Activated CD4-positive, alpha-beta T cell treated with anti-CD3 and anti-CD28 coated beads for 36 hours (primary cell): ENCODE results near the gene REV3L. TPM values are rescaled to one million over a fixed set of nuclear protein-coding genes. Genes with fewer than 3 reads are reported as not detected.

Source experiments
- ATAC-seq: fragments of 200-7000 bp; cut with Tn5 transposase; one replicate; pipeline ENCODE4 v1.10.0; 2021; ENCODE audit warnings: mild to moderate bottlenecking, moderate library complexity
- CTCF ChIA-PET: fragments of 350-600 bp; sonication (Branson Sonifier 250); formaldehyde crosslinking; loops from one replicate; lab custom pipeline; 2021; ENCODE audit warnings: antibody characterized with exemption; lab: Charles Lee
- POLR2A ChIA-PET: fragments of 350-600 bp; sonication (Branson Sonifier 250); formaldehyde crosslinking; loops from one replicate; lab custom pipeline; 2021; ENCODE audit warnings: antibody characterized with exemption, inconsistent platforms; lab: Charles Lee
- DNase-seq: peaks from one replicate; pipeline ENCODE4 v3.0.0-alpha.2; 2020
- H3K27ac Mint-ChIP-seq: one replicate; pipeline ENCODE4 v1.8.0; 2021; ENCODE audit warnings: mixed read lengths
- H3K27me3 Mint-ChIP-seq: one replicate; pipeline ENCODE4 v1.8.0; 2021; ENCODE audit warnings: mixed read lengths
- H3K36me3 Mint-ChIP-seq: one replicate; pipeline ENCODE4 v1.8.0; 2021; ENCODE audit warnings: low read depth, mixed read lengths
- H3K4me1 Mint-ChIP-seq: one replicate; pipeline ENCODE4 v1.8.0; 2021; ENCODE audit warnings: mixed read lengths
- H3K4me3 Mint-ChIP-seq: one replicate; pipeline ENCODE4 v1.8.0; 2021; ENCODE audit warnings: mild to moderate bottlenecking, moderate library complexity, mixed read lengths
- H3K9me3 Mint-ChIP-seq: one replicate; pipeline ENCODE4 v1.8.0; 2021; ENCODE audit warnings: low read depth, mixed read lengths
- intact Hi-C, 2 experiments: fragments of 100-400 bp; cut with DNase I in 1 of 2; cut with micrococcal nuclease in 1 of 2; formaldehyde crosslinking; loops; one replicate each; pipeline versions ENCODE4 v1.14.2 to v1.15.1; 2022 to 2024; cut with DNase I, micrococcal nuclease
- total RNA-seq, 2 experiments: library from RNA; stranded (reverse); gene quantifications; one replicate each; pipeline ENCODE4 v1.2.3, GENCODE V29; 2021

Gene REV3L
- total RNA-seq, 2 experiments from 2014 or later, result 16.5 to 20.9 TPM

DNA sequence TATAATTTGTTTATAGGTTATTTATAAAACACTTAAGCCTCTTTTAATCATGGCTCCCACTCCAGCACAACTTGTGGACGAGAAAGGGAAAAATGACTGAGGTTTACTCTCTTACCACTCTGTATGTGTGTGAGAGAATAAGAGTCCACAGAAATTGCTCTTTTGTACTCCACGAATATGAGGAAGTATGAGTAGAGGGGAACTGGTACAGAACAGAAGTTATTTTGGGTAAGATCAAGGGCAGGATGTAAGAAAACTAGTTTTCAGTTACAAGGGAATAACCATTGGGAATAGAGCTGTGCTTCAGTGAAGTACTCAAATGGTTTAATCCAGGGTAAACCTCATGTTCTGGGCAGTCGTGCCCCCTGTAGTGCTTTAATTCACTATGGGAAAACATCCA, 72.6 kb downstream of the REV3L start:
- no peak for ATAC-seq
- POLR2A ChIA-PET, result no interaction called here
- CTCF ChIA-PET, result interaction anchor here (0.7 kb wide), 1 partner anchor 95 kb away, joined by 5 read pairs; no protein-coding TSS in a partner anchor

DNA sequence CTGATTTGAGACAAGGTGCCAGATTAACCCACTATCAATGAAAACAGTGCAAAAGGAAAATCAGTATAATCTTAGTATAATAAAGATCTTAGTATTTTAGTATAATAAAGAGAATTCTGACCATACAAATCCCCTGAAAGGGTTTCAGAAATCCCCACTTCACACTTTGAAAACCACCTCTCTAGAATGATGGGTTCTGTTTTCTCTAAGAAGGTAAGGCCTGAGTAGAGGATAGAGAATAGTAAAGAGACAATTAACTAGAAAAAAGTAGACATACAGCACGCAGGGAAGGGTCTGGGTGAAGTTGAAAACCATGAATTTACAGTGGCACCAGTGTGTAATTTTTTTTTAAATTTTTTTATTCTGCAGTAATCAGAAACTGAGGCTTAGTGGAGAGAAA, 73.6 kb downstream of the REV3L start:
- Mint-ChIP-seq H3K36me3 (peaks cover 34% of the 10 kb centered on the region), H3K4me3 (no peak overlapping the region), H3K9me3 (no peaks in the 10 kb centered on the region), H3K27ac (no peak overlapping the region), H3K4me1 (peaks cover 19% of the 10 kb centered on the region), H3K27me3 (no peaks in the 10 kb centered on the region)
- POLR2A ChIA-PET, result no interaction called here
- DNase-seq, result no peak
- intact Hi-C loops, result loop anchor here in 1 of 2 experiments (5.0 kb wide), 1 partner anchor 73 kb away; the partner anchor contains the start of gene REV3L
- CTCF ChIA-PET, result no interaction called here
- no peak for ATAC-seq

More for the DNA sequence above, 72.6 kb downstream of the REV3L start:
- Mint-ChIP-seq H3K36me3 (peaks cover 29% of the 10 kb centered on the region), H3K4me1 (peaks cover 19% of the 10 kb centered on the region), H3K4me3 (no peak overlapping the region), H3K27ac (no peak overlapping the region), H3K27me3 (no peaks in the 10 kb centered on the region), H3K9me3 (no peaks in the 10 kb centered on the region)
- intact Hi-C loops, result no loop called here
- DNase-seq, result no peak

DNA sequence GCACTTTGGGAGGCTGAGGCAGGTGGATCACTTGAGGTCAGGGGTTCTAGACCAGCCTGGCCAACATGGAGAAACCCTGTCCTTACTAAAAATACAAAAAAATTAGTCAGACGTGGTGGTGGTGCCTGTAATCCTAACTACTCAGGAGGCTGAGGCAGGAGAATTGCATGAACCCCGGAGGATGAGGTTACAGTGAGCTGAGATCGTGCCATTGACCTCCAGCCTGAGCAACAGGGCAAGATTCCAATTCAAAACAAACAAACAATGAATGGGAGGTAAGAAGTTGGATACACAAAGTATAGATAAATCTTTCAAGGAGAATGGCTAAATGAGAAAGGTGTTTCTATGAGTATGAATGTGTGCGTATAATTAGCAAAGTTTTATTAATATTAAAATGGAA, 75.3 kb downstream of the REV3L start:
- H3K36me3 Mint-ChIP-seq, result peaks cover 45% of the 10 kb centered on the region
- H3K27ac Mint-ChIP-seq, result no peak overlapping the region
- ChIA-PET CTCF (no interaction called here), POLR2A (no interaction called here)
- no peaks in the 10 kb centered on the region for H3K27me3 Mint-ChIP-seq
- no peak for DNase-seq
- intact Hi-C loops, result loop anchor here in 1 of 2 experiments (5.0 kb wide), 1 partner anchor 75 kb away; the partner anchor contains the start of gene REV3L
- H3K4me1 Mint-ChIP-seq, result peaks cover 19% of the 10 kb centered on the region
- ATAC-seq, result no peak
- no peak overlapping the region for H3K4me3 Mint-ChIP-seq
- no peaks in the 10 kb centered on the region for H3K9me3 Mint-ChIP-seq

DNA sequence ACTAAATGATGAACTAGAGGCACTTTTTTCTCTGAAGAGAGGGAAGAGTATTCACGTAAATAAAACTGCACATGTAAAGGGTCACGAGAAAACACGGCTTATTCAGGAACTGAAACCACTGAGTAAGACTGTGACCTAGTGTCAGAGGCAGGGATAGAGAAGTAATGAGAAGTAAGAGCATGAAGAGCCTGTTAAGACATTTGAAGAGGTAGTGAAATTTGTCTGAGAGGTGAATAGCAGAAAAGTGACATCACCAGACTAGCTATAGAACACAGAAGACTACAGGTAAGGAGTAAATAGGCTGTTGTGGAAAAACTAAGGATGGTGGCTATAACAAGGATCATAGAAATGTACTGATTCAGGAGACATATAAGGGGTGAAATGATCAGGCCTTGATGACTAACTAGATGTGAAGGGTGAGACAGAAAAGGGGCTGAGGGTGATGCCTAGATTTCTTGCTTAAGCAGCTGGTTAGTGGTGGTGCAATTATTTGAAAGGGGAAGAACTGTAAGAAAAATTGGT, 76.8 kb downstream of the REV3L start:
- peak; percentile 5 for DNase-seq
- peak overlapping the region; percentile 63 for H3K27ac Mint-ChIP-seq
- no peak overlapping the region for H3K4me3 Mint-ChIP-seq
- peak; percentile 97 for ATAC-seq
- peaks cover 19% of the 10 kb centered on the region for H3K4me1 Mint-ChIP-seq
- CTCF ChIA-PET, result no interaction called here
- POLR2A ChIA-PET, result no interaction called here
- H3K9me3 Mint-ChIP-seq, result no peaks in the 10 kb centered on the region
- H3K36me3 Mint-ChIP-seq, result peaks cover 43% of the 10 kb centered on the region
- H3K27me3 Mint-ChIP-seq, result no peaks in the 10 kb centered on the region
- intact Hi-C loops, result loop anchor here in 1 of 2 experiments (5.0 kb wide), 1 partner anchor 76 kb away; the partner anchor contains the start of gene REV3L

DNA sequence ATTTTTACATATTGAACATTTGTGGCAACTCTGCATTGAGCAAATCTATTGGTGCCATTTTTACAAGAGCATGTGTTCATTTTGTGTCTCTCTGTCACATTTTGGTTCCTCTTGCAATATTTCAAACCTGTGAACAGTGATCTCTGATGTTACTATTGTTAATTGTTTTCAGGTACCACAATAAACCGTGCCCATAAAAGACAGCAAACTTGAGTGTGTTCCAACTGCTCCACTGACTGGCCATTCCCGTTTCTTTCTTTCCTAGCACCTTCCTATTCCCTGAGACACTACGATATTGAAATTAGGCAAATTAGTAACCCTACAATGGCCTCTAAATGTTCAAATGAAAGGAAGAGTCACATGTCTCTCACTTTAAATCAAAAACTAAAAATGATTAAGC, 79.6 kb downstream of the REV3L start:
- no peaks in the 10 kb centered on the region for H3K27me3 Mint-ChIP-seq
- POLR2A ChIA-PET, result no interaction called here
- peaks cover 12% of the 10 kb centered on the region for H3K4me1 Mint-ChIP-seq
- CTCF ChIA-PET, result interaction anchor here (0.6 kb wide), 1 partner anchor 241 kb away, joined by 3 read pairs; no protein-coding TSS in a partner anchor
- ATAC-seq, result no peak
- intact Hi-C loops, result no loop called here
- H3K4me3 Mint-ChIP-seq, result no peak overlapping the region
- no peak for DNase-seq
- H3K9me3 Mint-ChIP-seq, result no peaks in the 10 kb centered on the region
- H3K36me3 Mint-ChIP-seq, result peaks cover 44% of the 10 kb centered on the region
- H3K27ac Mint-ChIP-seq, result no peak overlapping the region

DNA sequence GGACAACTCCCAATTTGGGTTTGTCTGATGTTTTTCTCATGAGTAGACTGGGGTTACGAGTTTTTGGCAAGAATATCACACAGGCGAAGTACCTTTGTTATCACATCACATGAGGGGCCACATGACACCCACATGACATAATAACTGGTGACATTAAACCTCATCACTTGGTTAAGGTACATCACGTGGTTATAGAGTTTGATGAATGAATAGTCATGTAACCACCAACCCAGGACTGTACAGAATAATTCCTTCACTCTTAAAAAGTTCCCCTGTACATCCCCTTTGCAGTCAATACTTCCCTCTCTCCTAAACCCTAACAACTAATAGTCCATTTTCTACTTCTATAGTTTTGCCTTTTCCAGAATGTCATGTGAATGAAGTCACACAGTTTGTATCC, 83.4 kb downstream of the REV3L start:
- no peaks in the 10 kb centered on the region for H3K27me3 Mint-ChIP-seq
- peaks cover 41% of the 10 kb centered on the region for H3K36me3 Mint-ChIP-seq
- POLR2A ChIA-PET, result no interaction called here
- CTCF ChIA-PET, result no interaction called here
- intact Hi-C loops, result no loop called here
- no peaks in the 10 kb centered on the region for H3K4me1 Mint-ChIP-seq
- peak; percentile 60 for ATAC-seq
- H3K9me3 Mint-ChIP-seq, result no peaks in the 10 kb centered on the region
- H3K27ac Mint-ChIP-seq, result no peak overlapping the region
- no peak overlapping the region for H3K4me3 Mint-ChIP-seq
- DNase-seq, result peak; percentile 6

DNA sequence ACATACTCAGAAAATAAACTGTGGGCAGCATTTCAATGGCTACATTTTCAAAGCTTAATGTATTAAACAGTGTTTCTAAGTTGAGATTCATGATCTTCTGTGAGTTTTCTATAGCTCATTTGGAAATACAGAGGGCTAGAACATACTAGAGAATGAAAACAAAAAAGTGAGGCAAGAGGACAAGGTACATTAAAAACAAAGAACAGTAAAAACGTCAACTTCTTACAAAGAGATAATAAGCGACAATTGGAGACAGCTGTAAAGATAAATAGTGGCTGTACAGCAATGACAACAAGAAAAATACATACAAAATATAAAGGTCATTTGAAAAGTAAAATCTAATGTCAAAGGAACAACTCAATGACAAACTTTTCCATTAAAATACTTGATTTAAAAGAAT, 94.3 kb downstream of the REV3L start:
- DNase-seq (no peak), ATAC-seq (no peak)
- H3K36me3 Mint-ChIP-seq, result peaks cover 47% of the 10 kb centered on the region
- H3K27me3 Mint-ChIP-seq, result no peaks in the 10 kb centered on the region
- intact Hi-C loops, result no loop called here
- no peak overlapping the region for H3K4me3 Mint-ChIP-seq
- H3K27ac Mint-ChIP-seq, result no peak overlapping the region
- CTCF ChIA-PET, result interaction anchor here (1.6 kb wide), 1 partner anchor 90 kb away, joined by 8 read pairs; no protein-coding TSS in a partner anchor
- H3K4me1 Mint-ChIP-seq, result no peaks in the 10 kb centered on the region
- no peaks in the 10 kb centered on the region for H3K9me3 Mint-ChIP-seq
- POLR2A ChIA-PET, result no interaction called here

DNA sequence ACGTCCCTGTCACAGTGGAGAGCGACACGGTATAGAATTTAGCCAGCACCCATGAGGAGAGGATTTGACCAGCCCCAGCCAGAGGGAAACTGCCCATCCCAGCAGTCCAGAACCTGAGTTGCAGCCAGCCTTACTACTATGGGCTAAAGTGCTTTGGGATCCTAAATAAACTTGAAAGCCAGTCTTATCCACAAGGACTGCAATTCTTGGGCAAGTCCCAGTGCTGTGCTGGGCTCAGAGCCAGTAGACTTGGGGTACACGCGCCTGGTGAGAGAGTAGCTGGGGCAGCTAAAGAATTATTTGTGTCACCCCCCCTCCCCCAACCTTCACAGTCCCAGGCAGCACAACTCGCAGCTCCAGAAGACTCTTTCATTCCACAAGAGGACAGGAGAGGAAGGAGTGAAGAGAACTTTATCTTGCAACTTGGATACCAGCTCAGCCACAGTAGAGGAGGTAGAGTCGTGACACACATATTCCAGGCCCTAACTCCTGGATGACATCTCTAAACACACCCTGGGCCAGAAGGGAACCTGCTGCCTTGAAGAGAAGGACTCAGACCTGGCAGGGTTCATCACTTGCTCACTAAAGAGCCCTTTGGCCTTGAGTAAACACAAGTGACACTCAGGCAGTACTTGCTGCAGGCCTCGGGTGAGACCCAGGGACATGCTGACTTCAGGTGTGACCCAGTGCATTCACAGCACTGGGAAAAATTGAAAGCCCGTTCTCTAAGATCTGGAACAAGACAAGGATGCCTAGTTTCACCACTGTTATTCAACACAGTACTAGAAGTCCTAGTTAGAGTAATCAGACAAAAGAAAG, 100.3 kb downstream of the REV3L start:
- Mint-ChIP-seq H3K4me1 (no peaks in the 10 kb centered on the region), H3K36me3 (peaks cover 53% of the 10 kb centered on the region), H3K9me3 (no peaks in the 10 kb centered on the region), H3K4me3 (no peak overlapping the region), H3K27me3 (no peaks in the 10 kb centered on the region), H3K27ac (no peak overlapping the region)
- ChIA-PET CTCF (interaction anchor here (0.6 kb wide), 1 partner anchor 855 kb away, joined by 3 read pairs; no protein-coding TSS in a partner anchor), POLR2A (no interaction called here)
- ATAC-seq, result no peak
- no peak for DNase-seq
- intact Hi-C loops, result no loop called here

DNA sequence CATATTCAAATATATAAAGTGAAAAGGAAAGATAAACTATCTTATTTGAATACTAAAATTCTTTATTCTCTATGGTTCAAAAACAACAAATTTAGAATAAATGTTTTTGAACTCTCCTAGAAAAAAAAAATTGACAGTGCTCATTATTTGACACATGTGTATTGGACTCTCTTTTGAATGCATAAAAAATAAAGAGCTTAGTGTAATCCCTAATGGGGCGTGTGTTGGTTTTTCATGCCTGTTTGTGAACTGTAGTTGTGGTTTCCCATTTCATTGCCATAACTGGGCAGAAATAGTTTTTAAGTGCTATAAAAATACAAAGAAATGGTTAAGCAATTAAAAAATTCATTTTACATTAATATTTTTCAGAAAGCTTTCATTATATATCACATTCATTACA, 101.3 kb downstream of the REV3L start:
- Mint-ChIP-seq H3K9me3 (no peaks in the 10 kb centered on the region), H3K27ac (no peak overlapping the region), H3K4me3 (no peak overlapping the region), H3K4me1 (peaks cover 2% of the 10 kb centered on the region), H3K27me3 (no peaks in the 10 kb centered on the region), H3K36me3 (peaks cover 49% of the 10 kb centered on the region)
- ChIA-PET CTCF (no interaction called here), POLR2A (no interaction called here)
- intact Hi-C loops, result no loop called here
- ATAC-seq (no peak), DNase-seq (no peak)

DNA sequence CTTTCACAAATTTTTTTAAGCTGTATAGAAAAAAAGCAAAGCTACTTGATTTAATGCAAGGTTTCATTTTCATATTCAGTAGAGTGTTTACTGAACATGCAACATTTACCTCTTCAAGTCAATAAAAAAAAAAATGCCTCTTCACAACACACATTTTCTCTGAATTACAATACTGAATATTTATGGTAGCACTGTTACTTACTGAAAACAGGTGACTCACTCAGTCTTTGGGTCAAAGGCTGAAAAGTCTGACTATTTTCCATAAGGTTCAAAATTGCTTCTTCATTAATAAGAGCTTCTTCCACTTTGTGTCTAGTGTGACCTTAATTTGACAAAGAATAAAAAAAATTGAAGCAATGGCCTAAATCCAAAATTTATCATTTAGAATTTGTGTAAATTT, 101.9 kb downstream of the REV3L start:
- H3K27me3 Mint-ChIP-seq, result no peaks in the 10 kb centered on the region
- ChIA-PET POLR2A (no interaction called here), CTCF (no interaction called here)
- intact Hi-C loops, result no loop called here
- H3K9me3 Mint-ChIP-seq, result no peaks in the 10 kb centered on the region
- peaks cover 3% of the 10 kb centered on the region for H3K4me1 Mint-ChIP-seq
- peaks cover 51% of the 10 kb centered on the region for H3K36me3 Mint-ChIP-seq
- DNase-seq (no peak), ATAC-seq (no peak)
- H3K27ac Mint-ChIP-seq, result no peak overlapping the region
- H3K4me3 Mint-ChIP-seq, result no peak overlapping the region

DNA sequence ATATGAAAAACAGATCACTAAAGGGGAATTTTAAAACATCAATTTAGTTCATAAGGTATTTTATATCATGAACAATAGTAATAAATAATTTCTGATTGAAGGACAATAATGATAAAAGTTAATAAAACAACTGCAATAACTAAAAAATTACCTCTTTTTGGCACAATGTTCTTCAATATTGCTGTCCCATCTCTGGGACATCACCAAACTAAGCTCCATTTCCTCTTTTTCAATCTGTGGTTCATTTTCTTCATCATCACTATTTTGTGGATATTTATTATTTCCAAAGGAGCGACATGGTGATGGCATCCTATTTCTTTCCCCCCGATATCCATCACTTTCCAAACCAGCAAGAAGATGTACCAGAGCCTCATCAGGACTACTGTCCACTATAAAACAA, 103.2 kb downstream of the REV3L start:
- H3K4me3 Mint-ChIP-seq, result no peak overlapping the region
- intact Hi-C loops, result no loop called here
- POLR2A ChIA-PET, result no interaction called here
- no peaks in the 10 kb centered on the region for H3K27me3 Mint-ChIP-seq
- H3K4me1 Mint-ChIP-seq, result peaks cover 3% of the 10 kb centered on the region
- H3K27ac Mint-ChIP-seq, result no peak overlapping the region
- peaks cover 53% of the 10 kb centered on the region for H3K36me3 Mint-ChIP-seq
- no peak for DNase-seq
- ATAC-seq, result no peak
- H3K9me3 Mint-ChIP-seq, result no peaks in the 10 kb centered on the region
- CTCF ChIA-PET, result interaction anchor here (0.9 kb wide), 1 partner anchor 12 kb away, joined by 3 read pairs; no protein-coding TSS in a partner anchor

DNA sequence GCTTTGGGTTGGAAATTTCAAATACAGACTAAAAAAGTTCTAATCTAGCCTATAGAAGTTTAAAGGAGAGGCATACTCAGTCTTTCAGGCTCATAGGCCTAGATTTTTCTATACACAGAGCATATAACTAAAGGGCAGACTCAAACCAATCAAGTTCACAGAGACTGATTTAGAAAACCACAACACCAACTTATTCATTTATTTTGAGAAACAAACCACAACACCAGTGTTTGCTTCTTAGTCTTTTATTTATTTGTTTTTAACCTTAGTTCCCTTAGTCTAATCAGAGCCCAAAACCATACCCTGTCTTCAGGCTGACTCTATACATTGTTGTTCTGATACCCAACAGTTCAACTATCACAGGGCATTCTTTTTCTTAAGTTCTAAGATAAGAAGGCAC, 103.7 kb downstream of the REV3L start:
- intact Hi-C loops, result no loop called here
- POLR2A ChIA-PET, result no interaction called here
- peaks cover 51% of the 10 kb centered on the region for H3K36me3 Mint-ChIP-seq

More for the DNA sequence above, 103.7 kb downstream of the REV3L start:
- H3K4me3 Mint-ChIP-seq, result no peak overlapping the region
- DNase-seq (no peak), ATAC-seq (no peak)
- peaks cover 3% of the 10 kb centered on the region for H3K4me1 Mint-ChIP-seq
- H3K27ac Mint-ChIP-seq, result no peak overlapping the region
- no peaks in the 10 kb centered on the region for H3K9me3 Mint-ChIP-seq
- H3K27me3 Mint-ChIP-seq, result no peaks in the 10 kb centered on the region
- CTCF ChIA-PET, result no interaction called here
